Gastrocnemius medialis (tissue), 4 donors: ENCODE results near the gene AFAP1L1. TPM values are rescaled to one million over a fixed set of nuclear protein-coding genes. Genes with fewer than 3 reads are reported as not detected.
A peak's percentile ranks its signal among the peaks of the same experiment; 100 is the strongest.

Experiments
- ATAC-seq, 2 donors: fragments of 150-250 bp; one replicate each; pipeline ENCODE4 v1.9.1; 2016
- DNase-seq, 2 donors: peaks; one replicate each; pipeline ENCODE4 v3.0.0-alpha.2; 2019
- H3K27ac ChIP-seq, 4 donors: fragments of 200-600 bp; sonication (generic); 1 replicate in 1 of 4; 2 replicates in 3 of 4; pipeline ENCODE4 v1.5.1; 2016 to 2018; ENCODE audit warnings: mild to moderate bottlenecking in 2 of 4, moderate library complexity in 1 of 4
- H3K27me3 ChIP-seq, 3 donors: fragments of 200-600 bp; sonication (generic) in 2 of 3; 1 replicate in 1 of 3; 2 replicates in 2 of 3; pipeline versions ENCODE4 v1.5.1 to v1.6.0; 2016 to 2019; ENCODE audit warnings: mild to moderate bottlenecking in 1 of 3, moderate library complexity in 1 of 3
- H3K36me3 ChIP-seq, 2 donors: fragments of 200-600 bp; sonication (generic) in 1 of 2; one replicate each; pipeline ENCODE4 v1.5.1; 2017 to 2018
- H3K4me1 ChIP-seq, 2 donors: fragments of 200-600 bp; sonication (generic) in 1 of 2; one replicate each; pipeline ENCODE4 v1.5.1; 2016 to 2017; ENCODE audit warnings: mild to moderate bottlenecking in 2 of 2
- H3K4me3 ChIP-seq, 4 donors: fragments of 200-600 bp; sonication (generic) in 3 of 4; 1 replicate in 1 of 4; 2 replicates in 3 of 4; pipeline ENCODE4 v1.5.1; 2016 to 2019; ENCODE audit warnings: mild to moderate bottlenecking in 2 of 4
- H3K9me3 ChIP-seq, 3 donors: fragments of 200-600 bp; sonication (generic) in 2 of 3; 1 replicate in 1 of 3; 2 replicates in 2 of 3; pipeline ENCODE4 v1.5.1; 2016 to 2019
- POLR2A ChIP-seq, 2 donors: fragments of 450-650 bp; IDR thresholded peaks; one replicate each; pipeline ENCODE4 v1.6.1; 2017; ENCODE audit warnings: antibody characterized with exemption in 2 of 2, mild to moderate bottlenecking in 2 of 2, moderate library complexity in 2 of 2
- in situ Hi-C, 4 donors: fragments of 200-750 bp; cut with MboI; loops; one replicate each; pipeline versions ENCODE4 v1.15.0 to v1.8.0; 2017; ENCODE audit warnings: low sequenced_read_pairs in 4 of 4
- intact Hi-C: fragments of 100-400 bp; cut with DNase I; formaldehyde crosslinking; loops from one replicate; pipeline ENCODE4 v1.15.1; 2023; ENCODE audit warnings: low total_unique reads
- total RNA-seq, 4 donors: library from RNA; depleted of rRNA; stranded (reverse); fragments of >200 nt; gene quantifications; one replicate each; pipeline versions ENCODE4 v1.1.0 to v1.2.3, GENCODE V29; 2016
- TF ChIP-seq, protein P1 (sequence below), 5 experiments: fragments of 450-650 bp in 3 of 5; fragments of 200-600 bp in 2 of 5; sonication (generic) in 2 of 5; IDR thresholded peaks in 4 of 5; conservative IDR thresholded peaks in 1 of 5; 1 replicate in 4 of 5; 2 replicates in 1 of 5; pipeline ENCODE4 v1.5.1; 2016 to 2019; ENCODE audit warnings: antibody characterized with exemption in 5 of 5, mild to moderate bottlenecking in 3 of 5, moderate library complexity in 3 of 5

Gene AFAP1L1
- total RNA-seq, 4 donors from 2014 or later, result 28.6 to 39.9 (median 32.9) TPM

DNA sequence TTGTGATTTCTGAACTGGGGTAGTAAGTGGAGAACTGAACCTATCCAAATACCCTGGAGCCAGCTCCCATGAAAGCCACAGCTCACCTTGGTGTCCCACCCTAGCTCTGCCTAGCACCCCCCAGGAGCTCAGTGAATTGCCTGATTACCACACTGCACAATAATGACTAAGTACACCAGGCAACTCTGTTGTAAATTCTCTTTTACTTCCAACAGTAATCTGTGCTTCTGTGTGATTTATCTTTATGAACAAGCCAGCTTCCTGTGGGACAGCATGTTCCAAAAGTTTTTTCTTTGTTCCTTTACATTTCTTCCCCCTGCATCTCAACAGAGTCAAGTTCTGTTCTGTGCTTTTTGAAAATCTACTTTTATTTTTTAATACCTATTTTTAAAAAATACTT, 51.6 kb downstream of the AFAP1L1 start:
- in situ Hi-C loops, result loop anchor here in 1 of 4 donors (10.0 kb wide), 1 partner anchor 52 kb away; the partner anchor contains the start of gene IL17B
- H3K36me3 ChIP-seq, result peaks cover 0 to 66% of the 10 kb centered on the region in 2 donors

DNA sequence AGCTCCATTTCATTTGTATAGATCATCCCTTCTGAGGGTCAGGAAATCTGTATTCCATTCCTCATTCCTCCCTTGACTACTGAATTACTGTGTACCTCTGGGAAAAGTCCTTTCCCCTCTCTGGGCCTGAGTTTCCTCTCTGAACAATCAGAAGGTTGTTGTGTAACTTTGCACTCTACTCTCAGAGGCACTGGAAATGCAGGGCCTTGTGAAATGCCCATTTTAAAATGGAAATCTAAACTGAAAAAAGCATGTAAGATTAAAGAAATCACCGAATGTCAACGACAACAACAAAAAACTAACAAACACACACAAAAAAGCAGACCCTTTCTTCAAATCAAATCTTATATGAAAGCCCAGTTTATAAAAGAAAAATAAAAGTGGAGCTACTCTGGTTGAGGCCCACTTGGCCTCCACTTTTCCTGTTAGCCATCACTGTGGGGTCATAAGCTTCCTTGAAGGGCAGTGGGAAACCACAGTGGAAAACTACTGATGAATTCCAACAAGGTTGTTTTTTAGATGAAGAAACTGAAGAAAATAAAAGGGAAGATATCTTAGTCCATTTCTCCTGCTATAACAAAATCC, 52.1 kb downstream of the AFAP1L1 start:
- H3K36me3 ChIP-seq, result peaks cover 0 to 62% of the 10 kb centered on the region in 2 donors
- intact Hi-C loops (no loop called here), in situ Hi-C loops (loop anchor here in 1 of 4 donors (10.0 kb wide), 1 partner anchor 51 kb away; the partner anchor contains the start of gene IL17B)
- no peaks in the 10 kb centered on the region for H3K27me3 ChIP-seq
- H3K27ac ChIP-seq, result peak overlapping the region in 3 of 4 donors; percentile 48 to 60 (median 53)
- DNase-seq, result no peak
- no peaks in the 10 kb centered on the region for H3K9me3 ChIP-seq
- peaks cover 9 to 24% of the 10 kb centered on the region in 2 donors for H3K4me1 ChIP-seq
- TF ChIP-seq, protein P1, sequence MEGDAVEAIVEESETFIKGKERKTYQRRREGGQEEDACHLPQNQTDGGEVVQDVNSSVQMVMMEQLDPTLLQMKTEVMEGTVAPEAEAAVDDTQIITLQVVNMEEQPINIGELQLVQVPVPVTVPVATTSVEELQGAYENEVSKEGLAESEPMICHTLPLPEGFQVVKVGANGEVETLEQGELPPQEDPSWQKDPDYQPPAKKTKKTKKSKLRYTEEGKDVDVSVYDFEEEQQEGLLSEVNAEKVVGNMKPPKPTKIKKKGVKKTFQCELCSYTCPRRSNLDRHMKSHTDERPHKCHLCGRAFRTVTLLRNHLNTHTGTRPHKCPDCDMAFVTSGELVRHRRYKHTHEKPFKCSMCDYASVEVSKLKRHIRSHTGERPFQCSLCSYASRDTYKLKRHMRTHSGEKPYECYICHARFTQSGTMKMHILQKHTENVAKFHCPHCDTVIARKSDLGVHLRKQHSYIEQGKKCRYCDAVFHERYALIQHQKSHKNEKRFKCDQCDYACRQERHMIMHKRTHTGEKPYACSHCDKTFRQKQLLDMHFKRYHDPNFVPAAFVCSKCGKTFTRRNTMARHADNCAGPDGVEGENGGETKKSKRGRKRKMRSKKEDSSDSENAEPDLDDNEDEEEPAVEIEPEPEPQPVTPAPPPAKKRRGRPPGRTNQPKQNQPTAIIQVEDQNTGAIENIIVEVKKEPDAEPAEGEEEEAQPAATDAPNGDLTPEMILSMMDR (IDR thresholded peaks at IDR 0.05 in 4 of 5, conservative IDR thresholded peaks at IDR 0.05 in 1 of 5), result no peak
- TF ChIP-seq POLR2A (IDR thresholded peaks at IDR 0.05), result no peak
- no peak for ATAC-seq
- H3K4me3 ChIP-seq, result no peak overlapping the region

More for the DNA sequence above, 51.6 kb downstream of the AFAP1L1 start:
- DNase-seq (no peak), ATAC-seq (peak in 1 of 2 donors; percentile 59)
- Histone ChIP-seq H3K27ac (peak overlapping the region; percentile 22 to 60 (median 50)), H3K4me3 (no peak overlapping the region), H3K27me3 (no peaks in the 10 kb centered on the region), H3K9me3 (no peaks in the 10 kb centered on the region), H3K4me1 (peaks cover 9 to 24% of the 10 kb centered on the region in 2 donors)
- TF ChIP-seq, protein P1 (IDR thresholded peaks at IDR 0.05 in 4 of 5, conservative IDR thresholded peaks at IDR 0.05 in 1 of 5), result no peak
- TF ChIP-seq POLR2A (IDR thresholded peaks at IDR 0.05), result no peak
- intact Hi-C loops, result no loop called here

DNA sequence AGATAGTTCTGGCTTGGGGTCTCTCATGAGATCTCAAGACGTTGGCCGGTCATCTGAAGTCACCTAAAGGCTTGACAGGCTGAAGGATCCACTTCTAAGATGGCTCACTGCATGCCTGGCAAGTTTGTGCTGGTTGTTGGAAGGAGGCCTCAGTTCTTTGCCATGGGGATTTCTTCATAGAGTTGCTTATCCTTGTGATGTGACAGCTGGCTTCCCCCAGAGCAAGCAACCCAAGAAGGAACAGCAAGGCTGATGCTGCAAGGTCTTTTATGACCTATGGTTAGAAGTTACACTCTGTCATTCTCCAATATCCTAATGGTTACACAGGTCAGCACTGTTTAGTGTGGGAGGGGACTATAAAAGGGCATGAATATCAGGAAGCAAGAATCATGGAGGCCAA, 53.0 kb downstream of the AFAP1L1 start:
- H3K27me3 ChIP-seq, result no peaks in the 10 kb centered on the region
- in situ Hi-C loops, result loop anchor here in 1 of 4 donors (10.0 kb wide), 1 partner anchor 50 kb away; the partner anchor contains the start of gene IL17B
- peak overlapping the region in 3 of 4 donors; percentile 48 to 60 (median 53) for H3K27ac ChIP-seq
- no peaks in the 10 kb centered on the region for H3K9me3 ChIP-seq
- DNase-seq (peak in 1 of 2 donors; percentile 54), ATAC-seq (peak; percentile 64 to 83)
- no peak overlapping the region for H3K4me3 ChIP-seq
- no peak for TF ChIP-seq POLR2A (IDR thresholded peaks at IDR 0.05)
- TF ChIP-seq, protein P1 (IDR thresholded peaks at IDR 0.05 in 4 of 5, conservative IDR thresholded peaks at IDR 0.05 in 1 of 5), result no peak
- peaks cover 0 to 63% of the 10 kb centered on the region in 2 donors for H3K36me3 ChIP-seq
- intact Hi-C loops, result no loop called here
- H3K4me1 ChIP-seq, result peaks cover 9 to 23% of the 10 kb centered on the region in 2 donors

DNA sequence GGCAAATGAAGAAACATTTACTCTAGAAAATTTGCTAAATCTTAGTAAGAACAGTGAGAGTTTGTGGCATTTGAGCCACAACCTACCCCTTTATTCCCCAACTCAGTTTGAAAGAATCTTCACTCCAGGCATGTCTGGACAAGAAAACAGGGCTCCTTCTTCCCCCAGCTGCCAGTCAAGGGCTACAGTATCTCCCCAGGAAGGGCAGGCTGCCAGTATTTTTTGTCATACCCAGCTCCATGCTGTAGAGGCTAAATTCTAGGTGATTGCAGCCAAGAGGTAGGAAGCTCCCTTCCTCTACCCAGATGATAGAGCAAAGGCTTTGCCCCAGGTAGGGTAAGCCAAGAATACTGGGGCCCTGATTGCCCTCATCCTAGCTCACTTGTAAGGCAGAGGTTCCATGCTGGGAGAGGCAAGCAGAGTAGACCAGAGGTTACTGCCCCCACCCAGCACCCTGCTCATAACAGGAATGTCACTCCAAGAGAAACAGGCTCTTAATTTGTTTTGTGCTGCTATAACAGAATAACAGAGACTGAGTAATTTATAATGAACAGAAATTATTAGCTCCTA, 53.6 kb downstream of the AFAP1L1 start:
- no peaks in the 10 kb centered on the region for H3K27me3 ChIP-seq
- TF ChIP-seq, protein P1 (IDR thresholded peaks at IDR 0.05 in 4 of 5, conservative IDR thresholded peaks at IDR 0.05 in 1 of 5), result no peak
- TF ChIP-seq POLR2A (IDR thresholded peaks at IDR 0.05), result no peak
- H3K36me3 ChIP-seq, result peaks cover 0 to 63% of the 10 kb centered on the region in 2 donors
- peak overlapping the region in 3 of 4 donors; percentile 24 to 53 (median 48) for H3K27ac ChIP-seq
- peaks cover 7 to 17% of the 10 kb centered on the region in 2 donors for H3K4me1 ChIP-seq
- ATAC-seq (peak in 1 of 2 donors; percentile 25), DNase-seq (no peak)
- intact Hi-C loops, result no loop called here
- in situ Hi-C loops, result loop anchor here in 1 of 4 donors (10.0 kb wide), 1 partner anchor 50 kb away; the partner anchor contains the start of gene IL17B
- H3K4me3 ChIP-seq, result no peak overlapping the region
- no peaks in the 10 kb centered on the region for H3K9me3 ChIP-seq
